Kidney (tissue), 14 donors: Measurements from ENCODE around the gene AAK1. TPM values are rescaled to one million over a fixed set of nuclear protein-coding genes. Genes with fewer than 3 reads are reported as not detected.
"Not testable (repeated sequence)": the region's sequence is repeated elsewhere in the genome, so short reads cannot be mapped to it uniquely, and the experiment has no call there.

Experiments used
- DNase-seq, 5 donors: peaks; one replicate each; pipeline ENCODE4 v3.0.0-alpha.2; 2013 to 2020
- FAIRE-seq: peaks from 2 replicates; lab custom pipeline; 2012; peaks lifted over from hg19 to GRCh38; lab: Jason Lieb, UNC
- H3K27ac ChIP-seq, 2 donors: one replicate each; pipeline ENCODE4 v1.7.0; 2013; ENCODE audit warnings: low read depth in 2 of 2, low read length in 2 of 2, inconsistent platforms in 1 of 2
- H3K27me3 ChIP-seq: one replicate; pipeline ENCODE4 v1.7.1; 2013; ENCODE audit warnings: low read length, inconsistent platforms; ENCODE audit not compliant: control insufficient read depth, insufficient read depth
- H3K36me3 ChIP-seq, 3 donors: one replicate each; pipeline versions ENCODE4 v1.7.0 to v1.7.1; 2013; ENCODE audit warnings: low read length in 3 of 3, control low read depth in 1 of 3, inconsistent platforms in 1 of 3; ENCODE audit not compliant: insufficient read depth in 3 of 3, control insufficient read depth in 2 of 3
- H3K4me1 ChIP-seq, 3 donors: one replicate each; pipeline versions ENCODE4 v1.7.0 to v1.7.1; 2013; ENCODE audit warnings: low read length in 3 of 3, inconsistent platforms in 1 of 3, low read depth in 1 of 3; ENCODE audit not compliant: control insufficient read depth in 2 of 3, insufficient read depth in 2 of 3
- H3K4me3 ChIP-seq, 3 donors: one replicate each; pipeline versions ENCODE4 v1.7.0 to v1.8.1; 2013; ENCODE audit warnings: low read length in 3 of 3, control low read depth in 1 of 3, inconsistent platforms in 1 of 3
- H3K9ac ChIP-seq, 3 donors: one replicate each; pipeline versions ENCODE4 v1.7.0 to v1.7.1; 2013; ENCODE audit warnings: low read length in 3 of 3, control low read depth in 1 of 3, inconsistent platforms in 1 of 3
- H3K9me3 ChIP-seq, 3 donors: one replicate each; pipeline versions ENCODE4 v1.7.0 to v1.7.1; 2013; ENCODE audit warnings: low read length in 3 of 3, control low read depth in 1 of 3, inconsistent platforms in 1 of 3; ENCODE audit not compliant: control insufficient read depth in 2 of 3, insufficient read depth in 1 of 3
- intact Hi-C: fragments of 100-400 bp; cut with DNase I; formaldehyde crosslinking; loops from one replicate; pipeline ENCODE4 v1.11.1; 2022
- polyA plus RNA-seq: library from polyadenylated mRNA; stranded (reverse); fragments of 350-450 nt; fragmentation: Illumina TruSeq; extraction: RNeasy Lipid Tissue Mini Kit (QIAGEN cat#74804); gene quantifications from one replicate; pipeline ENCODE4 v1.2.3, GENCODE V29; 2014; ENCODE audit warnings: low read depth, low replicate concordance; ENCODE audit not compliant: insufficient read depth
- total RNA-seq: library from RNA; stranded (reverse); fragmentation: NEBNext Ultra II Directional; extraction: Animal tissue kit (Norgen Biotek cat#: 25700); gene quantifications from one replicate; pipeline ENCODE4 v1.2.1, GENCODE V29; 2021
- TF ChIP-seq, protein P1 (sequence below): IDR thresholded peaks from 3 replicates; pipeline ENCODE4 v1.5.1; 2012; ENCODE audit warnings: mild to moderate bottlenecking, moderate library complexity, borderline replicate concordance; ENCODE audit not compliant: insufficient read depth; ENCODE audit errors: extremely low read depth
- donor health status: control.
- donor health status: control.
- donor health status: control.
- donor health status: control.
- donor health status: control.
- donor health status: DM: yes; HTN: yes; CAD: no.
- donor health status: Normal renal cell carcinoma (clear cell type).

AAK1 gene
- total and polyA plus RNA-seq, 2 donors from 2014 or later: 25.8 to 93.7 TPM

GRCh38 chr2:69612707-69613106 is 30.8 kb downstream of the AAK1 start:
- peaks cover 0 to 14% (median 9%) of the 10 kb centered on the region in 3 donors for H3K4me1 ChIP-seq
- peak overlapping the region in 1 of 2 donors; percentile 4 for H3K27ac ChIP-seq
- intact Hi-C loops: no loop called here
- no peak for FAIRE-seq
- TF ChIP-seq, protein P1, sequence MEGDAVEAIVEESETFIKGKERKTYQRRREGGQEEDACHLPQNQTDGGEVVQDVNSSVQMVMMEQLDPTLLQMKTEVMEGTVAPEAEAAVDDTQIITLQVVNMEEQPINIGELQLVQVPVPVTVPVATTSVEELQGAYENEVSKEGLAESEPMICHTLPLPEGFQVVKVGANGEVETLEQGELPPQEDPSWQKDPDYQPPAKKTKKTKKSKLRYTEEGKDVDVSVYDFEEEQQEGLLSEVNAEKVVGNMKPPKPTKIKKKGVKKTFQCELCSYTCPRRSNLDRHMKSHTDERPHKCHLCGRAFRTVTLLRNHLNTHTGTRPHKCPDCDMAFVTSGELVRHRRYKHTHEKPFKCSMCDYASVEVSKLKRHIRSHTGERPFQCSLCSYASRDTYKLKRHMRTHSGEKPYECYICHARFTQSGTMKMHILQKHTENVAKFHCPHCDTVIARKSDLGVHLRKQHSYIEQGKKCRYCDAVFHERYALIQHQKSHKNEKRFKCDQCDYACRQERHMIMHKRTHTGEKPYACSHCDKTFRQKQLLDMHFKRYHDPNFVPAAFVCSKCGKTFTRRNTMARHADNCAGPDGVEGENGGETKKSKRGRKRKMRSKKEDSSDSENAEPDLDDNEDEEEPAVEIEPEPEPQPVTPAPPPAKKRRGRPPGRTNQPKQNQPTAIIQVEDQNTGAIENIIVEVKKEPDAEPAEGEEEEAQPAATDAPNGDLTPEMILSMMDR: no peak
- no peak overlapping the region for H3K9ac ChIP-seq
- H3K36me3 ChIP-seq: no peaks in the 10 kb centered on the region
- DNase-seq: peak in 1 of 5 donors; percentile 12
- no peaks in the 10 kb centered on the region for H3K27me3 ChIP-seq
- no peak overlapping the region for H3K4me3 ChIP-seq
- no peaks in the 10 kb centered on the region for H3K9me3 ChIP-seq

- H3K36me3 ChIP-seq: no peaks in the 10 kb centered on the region
- TF ChIP-seq, protein P1: no peak
- H3K4me3 ChIP-seq: no peak overlapping the region
- no peaks in the 10 kb centered on the region for H3K9me3 ChIP-seq
- no peak overlapping the region for H3K27ac ChIP-seq
- FAIRE-seq: no peak
- no peaks in the 10 kb centered on the region for H3K27me3 ChIP-seq
- no peak for DNase-seq
- intact Hi-C loops: no loop called here
- H3K9ac ChIP-seq: no peak overlapping the region
- peaks cover 0 to 12% (median 11%) of the 10 kb centered on the region in 3 donors for H3K4me1 ChIP-seq
Observed at GRCh38 chr2:69612200-69612599, 31.3 kb downstream of the AAK1 start.

DNA sequence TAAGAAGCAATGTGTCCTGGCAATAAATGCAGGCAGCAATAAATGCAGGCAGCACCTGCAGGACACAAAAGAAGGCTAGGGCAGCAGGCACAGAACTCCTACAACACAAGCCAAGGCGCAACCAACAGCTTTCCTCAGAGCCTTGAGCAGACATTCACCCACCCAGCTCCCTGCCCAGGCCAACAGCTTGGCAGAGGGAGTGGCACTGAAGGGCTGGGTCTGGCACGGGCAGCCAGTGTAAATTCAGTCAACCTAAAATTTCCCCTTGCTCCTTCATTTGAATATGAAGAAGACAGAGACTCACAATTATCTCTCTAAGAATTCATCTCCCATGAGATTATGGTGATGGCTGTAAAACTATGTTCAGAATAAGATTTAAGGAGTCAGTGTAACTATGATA is 35.4 kb downstream of the AAK1 start:
- Histone ChIP-seq H3K9me3 (no peaks in the 10 kb centered on the region), H3K9ac (no peak overlapping the region), H3K4me1 (peaks cover 0 to 18% (median 0%) of the 10 kb centered on the region in 3 donors), H3K4me3 (no peak overlapping the region), H3K27ac (no peak overlapping the region), H3K36me3 (no peaks in the 10 kb centered on the region), H3K27me3 (no peaks in the 10 kb centered on the region)
- intact Hi-C loops: no loop called here
- no peak for DNase-seq
- FAIRE-seq: no peak
- TF ChIP-seq, protein P1: no peak

GRCh38 chr2:69606771-69607170 is 36.8 kb downstream of the AAK1 start:
- DNase-seq, H3K4me3 ChIP-seq, FAIRE-seq, H3K9me3 ChIP-seq, H3K9ac ChIP-seq, H3K27ac ChIP-seq, intact Hi-C loops, H3K36me3 ChIP-seq, H3K27me3 ChIP-seq: not testable (repeated sequence)
- H3K4me1 ChIP-seq: peaks cover 0 to 16% (median 0%) of the 10 kb centered on the region in 3 donors
